HepG2 (cell line): ENCODE results near the gene LAMA5. TPM values are rescaled to one million over a fixed set of nuclear protein-coding genes. Genes with fewer than 3 reads are reported as not detected.

Experiments used
- E2F5 ChIP-seq: sonication (generic); formaldehyde crosslinking; conservative IDR thresholded peaks from 2 replicates; pipeline ENCODE4 v1.4.0; 2020; ENCODE audit warnings: missing genetic modification reagents
- FOXA1 ChIP-seq, 2 experiments: fragments of 450-650 bp in 1 of 2; sonication (generic) in 1 of 2; formaldehyde crosslinking in 1 of 2; IDR thresholded peaks; 2 replicates each; pipeline versions ENCODE4 v1.4.0 to v1.6.1; 2016 to 2020; ENCODE audit warnings: missing genetic modification reagents in 1 of 2
- GABPB1 ChIP-seq: IDR thresholded peaks from 2 replicates; pipeline ENCODE4 v1.6.1; 2016; ENCODE audit warnings: mild to moderate bottlenecking, missing genetic modification reagents, moderate library complexity, missing compliant biosample characterization
- KIAA2018 ChIP-seq: sonication (generic); formaldehyde crosslinking; IDR thresholded peaks from 2 replicates; pipeline ENCODE4 v1.5.0; 2020; ENCODE audit warnings: mild to moderate bottlenecking, missing genetic modification reagents, borderline replicate concordance
- KLF16 ChIP-seq, 2 experiments: sonication (generic) in 1 of 2; formaldehyde crosslinking in 1 of 2; IDR thresholded peaks; 2 replicates each; pipeline versions ENCODE4 v1.6.1 to v1.8.0; 2016 to 2023; ENCODE audit warnings: missing genetic modification reagents in 2 of 2, missing compliant biosample characterization in 1 of 2
- POLR2AphosphoS2 ChIP-seq: IDR thresholded peaks from 2 replicates; pipeline ENCODE4 v1.6.1; 2011; ENCODE audit warnings: low read depth, low read length, improper control_type of control experiment
- REXO4 ChIP-seq: sonication (generic); formaldehyde crosslinking; IDR thresholded peaks from 2 replicates; pipeline ENCODE4 v1.8.0; 2022; ENCODE audit warnings: missing genetic modification reagents, mild to moderate bottlenecking, borderline replicate concordance
- TRAFD1 ChIP-seq: sonication (generic); formaldehyde crosslinking; IDR thresholded peaks from 2 replicates; pipeline ENCODE4 v1.5.1; 2020; ENCODE audit warnings: missing genetic modification reagents, mild to moderate bottlenecking, borderline replicate concordance
- UBTF ChIP-seq: sonication (generic); formaldehyde crosslinking; IDR thresholded peaks from 2 replicates; pipeline ENCODE4 v1.4.0; 2020; ENCODE audit warnings: mild to moderate bottlenecking, missing genetic modification reagents
- ZBTB14 ChIP-seq: sonication (generic); formaldehyde crosslinking; IDR thresholded peaks from 2 replicates; pipeline ENCODE4 v1.4.0; 2020; ENCODE audit warnings: missing genetic modification reagents
- ZC3H4 ChIP-seq: sonication (generic); formaldehyde crosslinking; IDR thresholded peaks from 2 replicates; pipeline ENCODE4 v1.4.0; 2020; ENCODE audit warnings: missing genetic modification reagents, borderline replicate concordance
- ZNF567 ChIP-seq: sonication (generic); formaldehyde crosslinking; IDR thresholded peaks from 2 replicates; pipeline ENCODE4 v1.8.1; 2023; ENCODE audit warnings: mild to moderate bottlenecking, missing genetic modification reagents, borderline replicate concordance
- polyA plus RNA-seq, 8 experiments: library from polyadenylated mRNA; depleted of rRNA in 3 of 8; stranded (reverse) in 7 of 8; unstranded in 1 of 8; fragments of >200 nt; fragmentation: Illumina TruSeq in 4 of 8; extraction: Trizol in 4 of 8; gene quantifications; 2 replicates each; pipeline versions ENCODE4 v1.2.1 to v1.2.3, GENCODE V29; 2011 to 2016; ENCODE audit warnings: low read depth in 4 of 8, missing spikeins in 1 of 8, mixed read lengths in 1 of 8; ENCODE audit not compliant: insufficient read depth in 1 of 8
- total RNA-seq, 5 experiments: library from RNA; depleted of rRNA; stranded (reverse); fragments of >200 nt; fragmentation: Illumina TruSeq; extraction: Trizol; gene quantifications; 2 replicates each; pipeline ENCODE4 v1.2.3, GENCODE V29; 2016; ENCODE audit warnings: low read depth in 1 of 5

The LAMA5 gene
- total and polyA plus RNA-seq, 2 of the 13 experiments (the other 11 are each of a cell fraction or from before 2014, with no cell fraction given) = 21.0 to 44.7 TPM

- TF ChIP-seq GABPB1 (CRISPR knock-in tag) (peak; percentile 97), TRAFD1 (no peak; the same call in 1 of the 2 replicates), UBTF (CRISPR knock-in tag) (peak; percentile 90), FOXA1 (IDR thresholded peaks at IDR 0.05) (no peak), FOXA1 (CRISPR knock-in tag; IDR thresholded peaks at IDR 0.05) (peak; percentile 37; the same call in 1 of the 2 replicates), E2F5 (CRISPR knock-in tag) (peak; percentile 88), ZBTB14 (CRISPR knock-in tag) (peak; percentile 50; the same call in 1 of the 2 replicates), KIAA2018 (no peak; the same call in 1 of the 2 replicates), ZNF567 (CRISPR knock-in tag) (no peak; the same call in none of the 2 replicates), ZC3H4 (CRISPR knock-in tag) (no peak; the same call in 1 of the 2 replicates), POLR2AphosphoS2 (0 out of 2 replicates have a peak, but pooled peaks have one; percentile 58), REXO4 (CRISPR knock-in tag) (no peak), KLF16 (CRISPR knock-in tag; IDR thresholded peaks at IDR 0.05) (peak in 1 of 2 experiments; percentile 89; a peak in 2 of 4 replicates)
Measured at GRCh38 chr20:62386383-62387218, 19.5 kb upstream of the LAMA5 start, which contains the start of gene RPS21 (continued).
